Esophagus muscularis mucosa (tissue), 4 donors: ENCODE measurements around the gene THTPA. TPM values are rescaled to one million over a fixed set of nuclear protein-coding genes. Genes with fewer than 3 reads are reported as not detected.

Experiments
- DNase-seq: peaks from one replicate; pipeline ENCODE4 v3.0.0-alpha.2; 2017; ENCODE audit errors: extremely low spot score
- H3K27ac ChIP-seq, 4 donors: fragments of 200-600 bp; sonication (generic); replicated peaks in 1 of 4; 1 replicate in 3 of 4; 2 replicates in 1 of 4; pipeline ENCODE4 v1.5.1; 2016 to 2019; ENCODE audit warnings: mild to moderate bottlenecking in 1 of 4
- H3K27me3 ChIP-seq, 4 donors: fragments of 200-600 bp; sonication (generic); one replicate each; pipeline versions ENCODE4 v1.5.1 to v1.6.0; 2016 to 2019
- H3K36me3 ChIP-seq, 4 donors: fragments of 200-600 bp; sonication (generic); one replicate each; pipeline ENCODE4 v1.5.1; 2016 to 2019
- H3K4me1 ChIP-seq, 4 donors: fragments of 200-600 bp; sonication (generic); one replicate each; pipeline ENCODE4 v1.5.1; 2016 to 2019
- H3K4me3 ChIP-seq, 4 donors: fragments of 200-600 bp; sonication (generic); 1 replicate in 2 of 4; 2 replicates in 2 of 4; pipeline ENCODE4 v1.5.1; 2016 to 2019; ENCODE audit warnings: mild to moderate bottlenecking in 4 of 4, moderate library complexity in 1 of 4
- H3K9me3 ChIP-seq, 4 donors: fragments of 200-600 bp; sonication (generic); 1 replicate in 3 of 4; 2 replicates in 1 of 4; pipeline ENCODE4 v1.5.1; 2016 to 2019
- EP300 ChIP-seq: sonication (generic); formaldehyde crosslinking; IDR thresholded peaks from one replicate; pipeline ENCODE4 v1.6.1; 2017; ENCODE audit warnings: antibody characterized with exemption
- POLR2A ChIP-seq: fragments of 450-650 bp; IDR thresholded peaks from one replicate; pipeline ENCODE4 v1.6.1; 2017; ENCODE audit warnings: antibody characterized with exemption, moderate library complexity, mild to moderate bottlenecking, low read depth
- POLR2AphosphoS5 ChIP-seq, 2 donors: sonication (generic); formaldehyde crosslinking; IDR thresholded peaks; one replicate each; pipeline ENCODE4 v1.6.1; 2017; ENCODE audit warnings: antibody characterized with exemption in 2 of 2
- WGBS: methylation state at CpG from one replicate; pipeline ENCODE4 v1.1.5; 2018; 5-methylcytosine and 5-hydroxymethylcytosine counted together
- intact Hi-C: fragments of 100-400 bp; cut with DNase I; formaldehyde crosslinking; loops from one replicate; pipeline ENCODE4 v1.15.1; 2023
- total RNA-seq, 4 donors: library from RNA; depleted of rRNA; stranded (reverse); fragments of >200 nt; gene quantifications; one replicate each; pipeline versions ENCODE4 v1.1.0 to v1.2.1, GENCODE V29; 2016
- TF ChIP-seq, protein P1 (sequence below), 3 experiments: fragments of 200-600 bp in 2 of 3; fragments of 450-650 bp in 1 of 3; sonication (generic) in 2 of 3; IDR thresholded peaks; one replicate each; pipeline ENCODE4 v1.5.1; 2017 to 2019; ENCODE audit warnings: antibody characterized with exemption in 3 of 3, mild to moderate bottlenecking in 2 of 3, moderate library complexity in 1 of 3

Gene THTPA
- total RNA-seq, 4 donors from 2014 or later: 18.3 to 20.0 (median 19.7) TPM

- H3K4me3 ChIP-seq: no peak overlapping the region
- H3K4me1 ChIP-seq: peaks cover 0 to 12% (median 3%) of the 10 kb centered on the region in 4 donors
- WGBS: 78% methylated on average over 3 of the region's 3 CpGs
- H3K27ac ChIP-seq: no peak overlapping the region
- intact Hi-C loops: no loop called here
- TF ChIP-seq POLR2A: no peak
- no peak for TF ChIP-seq EP300
- TF ChIP-seq POLR2AphosphoS5 (IDR thresholded peaks at IDR 0.05): no peak
- TF ChIP-seq, protein P1, sequence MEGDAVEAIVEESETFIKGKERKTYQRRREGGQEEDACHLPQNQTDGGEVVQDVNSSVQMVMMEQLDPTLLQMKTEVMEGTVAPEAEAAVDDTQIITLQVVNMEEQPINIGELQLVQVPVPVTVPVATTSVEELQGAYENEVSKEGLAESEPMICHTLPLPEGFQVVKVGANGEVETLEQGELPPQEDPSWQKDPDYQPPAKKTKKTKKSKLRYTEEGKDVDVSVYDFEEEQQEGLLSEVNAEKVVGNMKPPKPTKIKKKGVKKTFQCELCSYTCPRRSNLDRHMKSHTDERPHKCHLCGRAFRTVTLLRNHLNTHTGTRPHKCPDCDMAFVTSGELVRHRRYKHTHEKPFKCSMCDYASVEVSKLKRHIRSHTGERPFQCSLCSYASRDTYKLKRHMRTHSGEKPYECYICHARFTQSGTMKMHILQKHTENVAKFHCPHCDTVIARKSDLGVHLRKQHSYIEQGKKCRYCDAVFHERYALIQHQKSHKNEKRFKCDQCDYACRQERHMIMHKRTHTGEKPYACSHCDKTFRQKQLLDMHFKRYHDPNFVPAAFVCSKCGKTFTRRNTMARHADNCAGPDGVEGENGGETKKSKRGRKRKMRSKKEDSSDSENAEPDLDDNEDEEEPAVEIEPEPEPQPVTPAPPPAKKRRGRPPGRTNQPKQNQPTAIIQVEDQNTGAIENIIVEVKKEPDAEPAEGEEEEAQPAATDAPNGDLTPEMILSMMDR (IDR thresholded peaks at IDR 0.05): no peak
- DNase-seq: no peak
- H3K27me3 ChIP-seq: no peaks in the 10 kb centered on the region
- H3K36me3 ChIP-seq: no peaks in the 10 kb centered on the region
- no peaks in the 10 kb centered on the region for H3K9me3 ChIP-seq
Observed at GRCh38 chr14:23514644-23514957, 41.5 kb upstream of the THTPA start.

DNA sequence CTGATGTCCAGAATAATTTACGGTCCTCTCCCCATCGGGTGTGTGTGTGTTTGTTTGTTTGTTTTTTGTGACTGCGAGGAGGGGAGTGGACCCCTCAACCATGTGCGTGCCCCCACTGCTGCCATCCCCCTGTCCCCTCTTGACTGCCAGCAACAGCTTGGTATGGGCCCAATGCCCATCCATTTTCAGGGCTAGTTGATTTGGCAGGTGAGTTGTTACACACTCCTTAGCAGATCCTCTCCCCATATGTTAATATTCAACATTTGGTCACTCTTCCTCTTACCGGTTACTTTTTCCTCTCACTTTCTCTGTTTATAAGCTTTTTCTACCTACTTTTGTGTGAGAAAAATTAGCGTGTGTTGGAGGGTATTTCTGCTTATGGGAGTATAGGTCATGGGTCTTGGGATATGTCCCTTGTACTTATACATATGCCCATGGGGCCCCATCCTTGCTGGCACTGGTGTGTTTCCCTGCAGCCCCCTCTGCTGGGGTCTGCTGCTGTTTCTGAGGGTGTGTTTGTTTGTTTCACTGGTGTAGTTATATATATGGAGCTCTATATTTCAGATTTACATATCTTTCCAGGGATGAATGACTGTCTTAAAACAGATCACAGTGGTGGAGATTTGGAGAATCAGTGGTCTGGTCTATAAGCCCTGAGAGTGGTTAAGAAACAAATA, 38.3 kb upstream of the THTPA start:
- Histone ChIP-seq H3K27me3 (no peaks in the 10 kb centered on the region), H3K36me3 (no peaks in the 10 kb centered on the region), H3K4me3 (no peak overlapping the region), H3K9me3 (no peaks in the 10 kb centered on the region), H3K27ac (no peak overlapping the region), H3K4me1 (peaks cover 0 to 6% (median 0%) of the 10 kb centered on the region in 4 donors)
- DNase-seq: no peak
- TF ChIP-seq EP300 (no peak), POLR2AphosphoS5 (IDR thresholded peaks at IDR 0.05) (no peak), POLR2A (no peak)
- TF ChIP-seq, protein P1 (IDR thresholded peaks at IDR 0.05): no peak
- 70% methylated on average over 6 of the region's 6 CpGs for WGBS
- intact Hi-C loops: no loop called here

- no peaks in the 10 kb centered on the region for H3K27me3 ChIP-seq
- no peak overlapping the region for H3K27ac ChIP-seq
- DNase-seq: no peak
- intact Hi-C loops: no loop called here
- no peak for TF ChIP-seq EP300
- TF ChIP-seq POLR2A: no peak
- no peak for TF ChIP-seq POLR2AphosphoS5 (IDR thresholded peaks at IDR 0.05)
- TF ChIP-seq, protein P1 (IDR thresholded peaks at IDR 0.05): no peak
- 68% methylated on average over 4 of the region's 4 CpGs for WGBS
- H3K9me3 ChIP-seq: no peaks in the 10 kb centered on the region
- no peak overlapping the region for H3K4me3 ChIP-seq
- H3K4me1 ChIP-seq: no peaks in the 10 kb centered on the region
- no peaks in the 10 kb centered on the region for H3K36me3 ChIP-seq
Observed at GRCh38 chr14:23518709-23519108, 37.4 kb upstream of the THTPA start.

- Histone ChIP-seq H3K4me1 (no peaks in the 10 kb centered on the region), H3K36me3 (peaks cover 0 to 14% (median 3%) of the 10 kb centered on the region in 4 donors), H3K27me3 (no peaks in the 10 kb centered on the region), H3K27ac (no peak overlapping the region), H3K4me3 (no peak overlapping the region), H3K9me3 (no peaks in the 10 kb centered on the region)
- no peak for DNase-seq
- 85% methylated on average over 14 of the region's 14 CpGs for WGBS
- TF ChIP-seq, protein P1 (IDR thresholded peaks at IDR 0.05): no peak
- TF ChIP-seq EP300 (no peak), POLR2AphosphoS5 (IDR thresholded peaks at IDR 0.05) (no peak)
- intact Hi-C loops: no loop called here
Observed at GRCh38 chr14:23520899-23521533, 35.1 kb upstream of the THTPA start.
